Mesodermal cell (in vitro differentiated cells): ENCODE measurements around the gene DDX28.
"Not testable (repeated sequence)": the region's sequence is repeated elsewhere in the genome, so short reads cannot be mapped to it uniquely, and the experiment has no call there.

Source experiments
- H3K27ac ChIP-seq: 2 replicates; pipeline ENCODE4 v1.7.0; 2013; ENCODE audit warnings: mild to moderate bottlenecking, low read depth, low read length, moderate library complexity; ENCODE audit not compliant: severe bottlenecking
- H3K36me3 ChIP-seq: 2 replicates; pipeline ENCODE4 v1.7.1; 2013; ENCODE audit warnings: mild to moderate bottlenecking, low read length, moderate library complexity; ENCODE audit not compliant: control insufficient read depth, insufficient read depth
- H3K4me1 ChIP-seq: one replicate; pipeline ENCODE4 v1.7.1; 2013; ENCODE audit warnings: mild to moderate bottlenecking, low read length; ENCODE audit not compliant: insufficient read depth, control insufficient read depth, poor library complexity, severe bottlenecking
- H3K4me3 ChIP-seq: 2 replicates; pipeline ENCODE4 v1.7.0; 2013; ENCODE audit warnings: low read length, control low read depth, mild to moderate bottlenecking; ENCODE audit not compliant: insufficient read depth, poor library complexity, severe bottlenecking; ENCODE audit errors: extremely low read depth
- H3K9me3 ChIP-seq: 2 replicates; pipeline ENCODE4 v1.7.1; 2013; ENCODE audit warnings: mild to moderate bottlenecking, low read length, moderate library complexity; ENCODE audit not compliant: control insufficient read depth
- WGBS, 2 experiments: methylation state at CpG; one replicate each; pipeline ENCODE4 v1.1.5; 2013; ENCODE audit warnings: missing lambda C conversion rate in 2 of 2; ENCODE audit not compliant: insufficient coverage in 2 of 2; 5-methylcytosine and 5-hydroxymethylcytosine counted together

The DDX28 gene

GRCh38 chr16:68037841-68038597 is 15.0 kb upstream of the DDX28 start:
- Histone ChIP-seq H3K9me3 (no peaks in the 10 kb centered on the region), H3K27ac (no peak overlapping the region), H3K4me3 (no peak overlapping the region), H3K36me3 (peaks cover 26% of the 10 kb centered on the region), H3K4me1 (no peaks in the 10 kb centered on the region)
- 90 to 95% methylated on average over 7 to 9 of the region's 9 CpGs for WGBS, 2 experiments

- Histone ChIP-seq H3K27ac (no peak overlapping the region), H3K4me3 (no peak overlapping the region), H3K36me3 (peaks cover 22% of the 10 kb centered on the region), H3K9me3 (no peaks in the 10 kb centered on the region), H3K4me1 (peaks cover 5% of the 10 kb centered on the region)
- WGBS, 2 experiments = 100% methylated on average over 1 of the region's 2 CpGs
Observed at GRCh38 chr16:68035227-68035626, 12.2 kb upstream of the DDX28 start.

GRCh38 chr16:68033101-68033500 is 10.1 kb upstream of the DDX28 start:
- peaks cover 5% of the 10 kb centered on the region for H3K4me1 ChIP-seq
- H3K9me3 ChIP-seq = no peaks in the 10 kb centered on the region
- H3K36me3 ChIP-seq = peaks cover 19% of the 10 kb centered on the region
- H3K4me3 ChIP-seq = no peak overlapping the region
- WGBS, 2 experiments = 93 to 100% methylated on average over 2 of the region's 2 CpGs
- no peak overlapping the region for H3K27ac ChIP-seq

- H3K9me3 ChIP-seq = no peaks in the 10 kb centered on the region
- H3K4me1 ChIP-seq = peaks cover 5% of the 10 kb centered on the region
- H3K36me3 ChIP-seq = peaks cover 23% of the 10 kb centered on the region
- H3K27ac ChIP-seq = no peak overlapping the region
- 90 to 100% methylated on average over 2 of the region's 2 CpGs for WGBS, 2 experiments
- no peak overlapping the region for H3K4me3 ChIP-seq
Observed at GRCh38 chr16:68031951-68032350, 8.9 kb upstream of the DDX28 start.

GRCh38 chr16:68030108-68030507 is 7.1 kb upstream of the DDX28 start:
- not testable (repeated sequence) for H3K4me3 ChIP-seq, H3K4me1 ChIP-seq, H3K27ac ChIP-seq, H3K9me3 ChIP-seq
- H3K36me3 ChIP-seq = peaks cover 30% of the 10 kb centered on the region
- 78 to 93% methylated on average over 5 of the region's 6 CpGs for WGBS, 2 experiments

GRCh38 chr16:68028996-68029395 is 6.0 kb upstream of the DDX28 start:
- H3K27ac ChIP-seq = no peak overlapping the region
- no peak overlapping the region for H3K4me3 ChIP-seq
- no peaks in the 10 kb centered on the region for H3K9me3 ChIP-seq
- peaks cover 5% of the 10 kb centered on the region for H3K4me1 ChIP-seq
- WGBS, 2 experiments = 84 to 100% methylated on average over 1 to 2 of the region's 3 CpGs
- peaks cover 30% of the 10 kb centered on the region for H3K36me3 ChIP-seq

- Histone ChIP-seq H3K9me3 (no peaks in the 10 kb centered on the region), H3K27ac (peak overlapping the region; percentile 84), H3K4me3 (peak overlapping the region; percentile 89), H3K4me1 (peaks cover 11% of the 10 kb centered on the region), H3K36me3 (peaks cover 21% of the 10 kb centered on the region)
- WGBS, 2 experiments = 19 to 28% methylated on average over 16 to 19 of the region's 19 CpGs
Observed at GRCh38 chr16:68022278-68022727, 729 bp downstream of the DDX28 start.

GRCh38 chr16:68021490-68021889 is 1.5 kb downstream of the DDX28 start:
- WGBS, 2 experiments = 99% methylated on average over 6 to 8 of the region's 10 CpGs

GRCh38 chr16:68019167-68019680 is 3.8 kb downstream of the DDX28 start:
- Histone ChIP-seq H3K9me3 (no peaks in the 10 kb centered on the region), H3K4me1 (peaks cover 11% of the 10 kb centered on the region), H3K36me3 (peaks cover 12% of the 10 kb centered on the region), H3K4me3 (no peak overlapping the region), H3K27ac (no peak overlapping the region)
- 89 to 96% methylated on average over 3 to 4 of the region's 8 CpGs for WGBS, 2 experiments

More at GRCh38 chr16:68021490-68021889, 1.5 kb downstream of the DDX28 start:
- Histone ChIP-seq H3K27ac (no peak overlapping the region), H3K9me3 (no peaks in the 10 kb centered on the region), H3K4me3 (peak overlapping the region; percentile 89), H3K4me1 (peaks cover 11% of the 10 kb centered on the region), H3K36me3 (peaks cover 14% of the 10 kb centered on the region)

GRCh38 chr16:68015681-68016080 is 7.4 kb downstream of the DDX28 start, which contains the start of gene DPEP2NB:
DPEP2NB (minus strand) TSS chr16:68015911; CDS start chr16:68015770, 141 bp downstream.
- 96 to 98% methylated on average over 4 to 5 of the region's 5 CpGs for WGBS, 2 experiments
- H3K36me3 ChIP-seq = no peaks in the 10 kb centered on the region
- H3K4me1 ChIP-seq = no peaks in the 10 kb centered on the region

GRCh38 chr16:68013440-68013839 is 9.6 kb downstream of the DDX28 start:
- H3K36me3 ChIP-seq = no peaks in the 10 kb centered on the region
- H3K4me3 ChIP-seq = no peak overlapping the region
- no peak overlapping the region for H3K27ac ChIP-seq
- WGBS, 2 experiments = 82% methylated on average over 1 of the region's 1 CpG; no CpG with 5 or more reads in 1 of the 2 experiments
- no peaks in the 10 kb centered on the region for H3K9me3 ChIP-seq
- no peaks in the 10 kb centered on the region for H3K4me1 ChIP-seq

More at GRCh38 chr16:68015681-68016080, 7.4 kb downstream of the DDX28 start, which contains the start of gene DPEP2NB:
- H3K4me3 ChIP-seq = no peak within 1 kb of the TSS
- no peak within 1 kb of the TSS for H3K27ac ChIP-seq
- no peaks in the 10 kb centered on the region for H3K9me3 ChIP-seq
